ENCODE measurements around the gene ANKRD55. TPM values are rescaled to one million over a fixed set of nuclear protein-coding genes. Genes with fewer than 3 reads are reported as not detected.

ANKRD55 gene
- total and polyA plus RNA-seq, 2 of the 8 experiments (the other 6 are each of a cell fraction or from before 2014, with no cell fraction given), result not detected

DNA sequence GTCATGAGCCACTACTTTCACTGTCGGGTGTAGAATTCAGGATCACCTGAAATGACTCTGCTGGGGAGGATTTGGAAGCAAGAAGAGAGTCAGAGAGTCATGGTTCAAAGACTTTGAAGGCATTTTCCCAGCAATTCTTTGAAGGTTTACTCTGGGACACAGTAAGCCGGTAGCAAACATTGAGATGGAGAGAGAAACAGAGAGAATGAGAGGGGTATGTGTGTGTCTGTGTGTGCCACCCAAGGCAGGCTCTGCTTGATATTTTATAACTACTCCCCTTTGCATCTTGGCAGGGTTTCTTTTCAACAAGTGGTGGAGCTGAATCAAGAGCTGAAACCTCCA, 89.8 kb downstream of the ANKRD55 start:
- Histone ChIP-seq H3K36me3 (ENCODE audit: control insufficient read depth in 2 of 4, insufficient read depth in 4 of 4, low read length in 3 of 4) (no peaks in the 10 kb centered on the region; a peak in 1 of 8 replicates), H3K79me1 (ENCODE audit: low read depth, low read length) (no peaks in the 10 kb centered on the region), H3K4me2 (ENCODE audit: insufficient read depth in 1 of 2, low read depth in 2 of 2, low read length in 2 of 2) (no peak overlapping the region), H3K27me3 (replicated peaks in 1 of 4; ENCODE audit: control insufficient read depth in 3 of 4, extremely low read depth in 1 of 4, insufficient read depth in 3 of 4, low read length in 3 of 4) (no peaks in the 10 kb centered on the region; a peak in 1 of 7 replicates), H2AFZ (ENCODE audit: low read length) (no peak overlapping the region), H3K9me3 (ENCODE audit: insufficient read depth in 2 of 2, low read depth in 1 of 2, low read length in 1 of 2) (no peaks in the 10 kb centered on the region), H2BK5ac (ENCODE audit: low read depth, low read length) (no peak overlapping the region), H3K4me3 (ENCODE audit: extremely low read depth in 1 of 4, insufficient read depth in 2 of 4, low read depth in 3 of 4, low read length in 4 of 4) (no peak overlapping the region), H4K5ac (ENCODE audit: insufficient read length, low read depth, low read length) (no peak overlapping the region), H2BK120ac (replicated peaks; ENCODE audit: low read depth, low read length) (no peak overlapping the region), H2BK15ac (ENCODE audit: low read length) (no peak overlapping the region), H3K56ac (replicated peaks; ENCODE audit: insufficient read length, low read depth, low read length) (no peak overlapping the region), H2BK20ac (ENCODE audit: low read length) (no peak overlapping the region), H3K79me2 (ENCODE audit: control insufficient read depth in 1 of 2, insufficient read depth in 2 of 2, low read length in 2 of 2) (no peaks in the 10 kb centered on the region), H3K4ac (replicated peaks; ENCODE audit: insufficient read length, low read depth, low read length) (no peak overlapping the region), H4K8ac (ENCODE audit: extremely low read depth, insufficient read depth, low read length) (no peak overlapping the region), H3K23me2 (ENCODE audit: low read depth, low read length) (no peaks in the 10 kb centered on the region; the same call in 1 of the 2 replicates), H2AK5ac (ENCODE audit: low read depth, low read length) (no peak overlapping the region), H3K27ac (ENCODE audit: low read depth, low read length) (no peak overlapping the region), H3K23ac (ENCODE audit: insufficient read length) (no peak overlapping the region), H3K9ac (replicated peaks in 1 of 4; ENCODE audit: extremely low read depth in 1 of 4, low read depth in 3 of 4, low read length in 3 of 4) (peak overlapping the region in 1 of 4 experiments; percentile 32; a peak in 1 of 7 replicates), H4K91ac (replicated peaks; ENCODE audit: insufficient read length, low read length) (no peak overlapping the region), H3K18ac (ENCODE audit: extremely low read depth, low read length) (no peak overlapping the region), H4K20me1 (replicated peaks in 1 of 2; ENCODE audit: control insufficient read depth in 1 of 2, insufficient read depth in 2 of 2, low read length in 2 of 2) (no peaks in the 10 kb centered on the region), H2BK12ac (ENCODE audit: low read depth, low read length) (no peak overlapping the region), H3K14ac (ENCODE audit: insufficient read length) (no peak overlapping the region), H3K4me1 (replicated peaks in 1 of 4; ENCODE audit: control insufficient read depth in 3 of 4, insufficient read depth in 4 of 4, low read length in 3 of 4) (no peaks in the 10 kb centered on the region)
- CTCF ChIA-PET (ENCODE audit: partially characterized antibody), result interaction anchor here (2.6 kb wide), 1 partner anchor 207 kb away, joined by 8 read pairs; no protein-coding TSS in a partner anchor
- TF ChIP-seq BRCA1 (IDR thresholded peaks at IDR 0.05; ENCODE audit: low read depth, low read length), result no peak
- 86% methylated on average over 2 of the region's 2 CpGs; no CpG with 5 or more reads in 1 of the 2 experiments for WGBS, 2 experiments (ENCODE audit: extremely low coverage in 1 of 2, insufficient coverage in 1 of 2, insufficient read length in 1 of 2, insufficient replicate concordance in 2 of 2, low coverage in 1 of 2, low lambda C conversion rate in 2 of 2, missing lambda C conversion rate in 1 of 2)
- DNase-seq (ENCODE audit: low read depth in 1 of 2, low spot score in 2 of 2) (no peak), FAIRE-seq (no peak)
- POLR2A ChIA-PET (ENCODE audit: partially characterized antibody), result no interaction called here
